ENCODE measurements around the gene C21orf91. TPM values are rescaled to one million over a fixed set of nuclear protein-coding genes. Genes with fewer than 3 reads are reported as not detected.

C21orf91 gene
- total RNA-seq, 1 donor from 2014 or later: 11.3 TPM

DNA sequence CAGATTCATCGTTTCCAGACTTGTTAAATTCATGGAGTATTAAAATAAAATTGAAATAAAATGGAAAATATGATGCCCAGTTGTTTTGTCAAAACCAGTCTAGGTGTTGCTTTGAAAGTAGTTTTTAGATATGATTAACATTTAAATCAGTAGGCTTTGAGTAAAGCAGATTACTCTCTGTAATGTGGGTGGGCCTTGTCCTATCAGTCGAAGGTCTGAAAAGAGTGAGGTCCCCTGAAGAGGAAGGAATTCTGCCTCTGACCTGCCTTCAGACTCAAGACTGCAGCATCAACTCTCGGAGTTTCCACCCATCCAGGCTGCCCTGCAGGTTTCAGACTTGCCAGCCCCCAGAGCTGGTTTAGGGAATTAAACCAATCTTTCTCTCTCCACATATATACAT, 36.2 kb downstream of the C21orf91 start:
- no peaks in the 10 kb centered on the region for H3K9me3 ChIP-seq
- DNase-seq (ENCODE audit: low spot score in 2 of 2): no peak
- peaks cover 12 to 20% of the 10 kb centered on the region in 2 donors for H3K36me3 ChIP-seq
- no peaks in the 10 kb centered on the region for H3K4me1 ChIP-seq
- H3K4me3 ChIP-seq: no peak overlapping the region
- no peaks in the 10 kb centered on the region for H3K27me3 ChIP-seq
- no peak overlapping the region for H3K27ac ChIP-seq
- intact Hi-C loops (cut with DNase I): no loop called here
- TF ChIP-seq, protein P1, sequence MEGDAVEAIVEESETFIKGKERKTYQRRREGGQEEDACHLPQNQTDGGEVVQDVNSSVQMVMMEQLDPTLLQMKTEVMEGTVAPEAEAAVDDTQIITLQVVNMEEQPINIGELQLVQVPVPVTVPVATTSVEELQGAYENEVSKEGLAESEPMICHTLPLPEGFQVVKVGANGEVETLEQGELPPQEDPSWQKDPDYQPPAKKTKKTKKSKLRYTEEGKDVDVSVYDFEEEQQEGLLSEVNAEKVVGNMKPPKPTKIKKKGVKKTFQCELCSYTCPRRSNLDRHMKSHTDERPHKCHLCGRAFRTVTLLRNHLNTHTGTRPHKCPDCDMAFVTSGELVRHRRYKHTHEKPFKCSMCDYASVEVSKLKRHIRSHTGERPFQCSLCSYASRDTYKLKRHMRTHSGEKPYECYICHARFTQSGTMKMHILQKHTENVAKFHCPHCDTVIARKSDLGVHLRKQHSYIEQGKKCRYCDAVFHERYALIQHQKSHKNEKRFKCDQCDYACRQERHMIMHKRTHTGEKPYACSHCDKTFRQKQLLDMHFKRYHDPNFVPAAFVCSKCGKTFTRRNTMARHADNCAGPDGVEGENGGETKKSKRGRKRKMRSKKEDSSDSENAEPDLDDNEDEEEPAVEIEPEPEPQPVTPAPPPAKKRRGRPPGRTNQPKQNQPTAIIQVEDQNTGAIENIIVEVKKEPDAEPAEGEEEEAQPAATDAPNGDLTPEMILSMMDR (IDR thresholded peaks at IDR 0.05): no peak

DNA sequence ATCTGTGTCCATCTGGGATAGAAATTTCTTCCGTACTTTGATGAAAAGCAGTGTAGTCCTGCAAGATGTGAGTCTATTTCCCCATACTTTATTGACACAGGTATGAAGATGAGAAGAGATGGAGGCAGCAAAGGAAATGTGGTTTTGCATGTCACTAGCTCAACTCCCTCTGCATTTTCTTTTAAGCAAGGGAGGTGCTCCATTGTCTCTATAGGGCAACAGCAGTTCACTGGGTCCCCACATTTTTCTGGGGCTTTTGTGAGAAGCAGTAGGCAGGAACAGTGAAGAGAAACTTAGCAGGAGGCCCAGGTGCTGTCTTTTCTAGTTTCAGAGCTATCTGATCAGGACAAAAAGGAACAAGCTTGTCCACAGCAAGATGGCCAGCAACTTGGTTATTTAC, 37.1 kb downstream of the C21orf91 start:
- no peak for DNase-seq (ENCODE audit: low spot score in 2 of 2)
- TF ChIP-seq, protein P1 (IDR thresholded peaks at IDR 0.05): no peak
- H3K27me3 ChIP-seq: no peaks in the 10 kb centered on the region
- H3K4me1 ChIP-seq: no peaks in the 10 kb centered on the region
- H3K27ac ChIP-seq: no peak overlapping the region
- H3K4me3 ChIP-seq: no peak overlapping the region
- no peaks in the 10 kb centered on the region for H3K9me3 ChIP-seq
- peaks cover 12 to 15% of the 10 kb centered on the region in 2 donors for H3K36me3 ChIP-seq
- intact Hi-C loops (cut with DNase I): no loop called here

DNA sequence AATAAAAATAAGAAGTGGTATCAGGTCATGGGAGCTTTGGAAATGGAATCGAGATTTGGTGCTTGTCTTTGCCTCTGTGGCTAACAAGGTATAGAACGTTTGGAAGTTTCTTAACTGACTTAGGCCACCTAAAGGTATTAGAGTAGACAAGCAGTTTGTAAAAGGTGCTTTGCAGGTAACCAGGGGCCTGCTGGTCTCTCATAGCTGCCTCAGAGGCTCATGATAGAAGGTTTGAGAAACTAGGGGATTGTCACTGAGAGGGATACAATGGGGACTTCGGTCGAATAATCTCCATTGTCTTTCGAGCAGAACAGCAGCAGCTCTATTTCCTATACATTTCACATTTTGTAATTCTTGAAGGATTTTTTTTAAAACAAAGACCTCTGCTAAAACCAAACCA, 37.6 kb downstream of the C21orf91 start:
- no peak for DNase-seq (ENCODE audit: low spot score in 2 of 2)
- Histone ChIP-seq H3K36me3 (peaks cover 7 to 10% of the 10 kb centered on the region in 2 donors), H3K9me3 (no peaks in the 10 kb centered on the region), H3K4me1 (no peaks in the 10 kb centered on the region), H3K4me3 (no peak overlapping the region), H3K27ac (no peak overlapping the region), H3K27me3 (no peaks in the 10 kb centered on the region)
- intact Hi-C loops (cut with DNase I): no loop called here
- TF ChIP-seq, protein P1 (IDR thresholded peaks at IDR 0.05): no peak

DNA sequence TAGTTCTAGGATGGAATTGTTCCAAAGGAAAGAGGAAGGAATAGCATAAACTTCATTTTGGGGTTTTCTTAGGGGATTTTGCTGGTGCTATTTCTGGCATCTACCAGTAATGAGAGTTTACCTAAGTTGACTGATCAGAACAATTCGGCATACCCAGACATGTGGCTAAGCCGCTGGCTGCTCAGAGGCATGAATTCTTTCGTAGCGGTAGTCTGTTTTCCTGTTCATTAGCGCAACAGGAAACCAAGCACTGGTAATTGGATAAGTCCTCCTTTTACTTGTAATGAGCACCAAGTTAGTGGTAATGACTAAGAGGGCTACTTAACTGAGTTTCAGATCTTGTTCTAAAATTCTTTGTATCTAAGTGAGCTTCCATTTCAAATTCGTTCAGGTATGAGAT, 38.6 kb downstream of the C21orf91 start:
- Histone ChIP-seq H3K27ac (no peak overlapping the region), H3K9me3 (no peaks in the 10 kb centered on the region), H3K4me1 (no peaks in the 10 kb centered on the region), H3K4me3 (no peak overlapping the region), H3K36me3 (peaks cover 1% of the 10 kb centered on the region in 2 donors), H3K27me3 (no peaks in the 10 kb centered on the region)
- TF ChIP-seq, protein P1 (IDR thresholded peaks at IDR 0.05): no peak
- intact Hi-C loops (cut with DNase I): no loop called here
- no peak for DNase-seq (ENCODE audit: low spot score in 2 of 2)

DNA sequence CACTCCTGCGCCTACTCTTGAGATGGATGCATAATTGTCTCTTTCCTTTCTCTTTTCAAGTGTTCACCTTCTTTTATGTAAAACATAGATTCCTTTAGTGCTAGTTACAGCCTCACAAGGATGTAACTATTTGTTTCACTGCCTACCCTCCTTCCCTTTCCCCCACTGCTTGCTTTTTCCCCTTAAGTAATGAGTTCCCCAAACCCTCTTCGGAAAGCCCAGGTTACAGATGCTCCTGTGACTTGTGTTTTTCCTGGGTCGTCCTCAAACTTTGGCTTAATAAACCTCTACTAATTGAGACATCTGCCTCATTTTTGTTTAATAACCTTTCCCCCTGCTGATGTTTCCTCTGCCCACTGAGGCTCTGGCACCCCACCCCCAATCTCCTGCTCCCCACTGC, 39.2 kb downstream of the C21orf91 start:
- no peaks in the 10 kb centered on the region for H3K9me3 ChIP-seq

More for the DNA sequence above, 39.2 kb downstream of the C21orf91 start:
- Histone ChIP-seq H3K27ac (no peak overlapping the region), H3K36me3 (no peaks in the 10 kb centered on the region), H3K27me3 (no peaks in the 10 kb centered on the region), H3K4me1 (no peaks in the 10 kb centered on the region), H3K4me3 (no peak overlapping the region)
- intact Hi-C loops (cut with DNase I): no loop called here
- TF ChIP-seq, protein P1 (IDR thresholded peaks at IDR 0.05): no peak
- DNase-seq (ENCODE audit: low spot score in 2 of 2): no peak

All from ascending aorta (tissue), 2 donors.